H9 (cell line): ENCODE data around the gene KIF1A. TPM values are rescaled to one million over a fixed set of nuclear protein-coding genes. Genes with fewer than 3 reads are reported as not detected.

Experiments used
- DNase-seq: peaks from one replicate; pipeline ENCODE4 v3.0.0-alpha.2; 2017
- H2AFZ ChIP-seq: one replicate; pipeline ENCODE4 v1.6.1; 2013; ENCODE audit warnings: mild to moderate bottlenecking, low read length, control low read depth, moderate library complexity
- H2AK5ac ChIP-seq: 2 replicates; pipeline ENCODE4 v1.6.1; 2013; ENCODE audit warnings: low read length, control low read depth, mixed read lengths; ENCODE audit not compliant: insufficient read length
- H2BK120ac ChIP-seq: one replicate; pipeline ENCODE4 v1.6.1; 2013; ENCODE audit warnings: low read depth, mild to moderate bottlenecking, low read length, control low read depth, inconsistent platforms; ENCODE audit not compliant: poor library complexity, severe bottlenecking
- H2BK12ac ChIP-seq: 2 replicates; pipeline ENCODE4 v1.6.1; 2013; ENCODE audit warnings: low read length, control low read depth, mixed read lengths, low read depth; ENCODE audit not compliant: insufficient read length
- H2BK15ac ChIP-seq: 2 replicates; pipeline ENCODE4 v1.6.1; 2013; ENCODE audit warnings: low read depth, low read length, control low read depth
- H2BK20ac ChIP-seq: one replicate; pipeline ENCODE4 v1.6.1; 2013; ENCODE audit warnings: low read depth, mild to moderate bottlenecking, low read length, control low read depth, inconsistent platforms; ENCODE audit not compliant: poor library complexity, severe bottlenecking
- H2BK5ac ChIP-seq: 2 replicates; pipeline ENCODE4 v1.6.1; 2013; ENCODE audit warnings: low read length, control low read depth, mixed read lengths; ENCODE audit not compliant: insufficient read length
- H3K14ac ChIP-seq: 2 replicates; pipeline ENCODE4 v1.6.1; 2013; ENCODE audit warnings: low read length, control low read depth; ENCODE audit not compliant: insufficient read depth
- H3K18ac ChIP-seq: 2 replicates; pipeline ENCODE4 v1.6.1; 2013; ENCODE audit warnings: low read depth, mild to moderate bottlenecking, mixed read lengths, low read length, control low read depth; ENCODE audit not compliant: insufficient read length
- H3K23ac ChIP-seq: 2 replicates; pipeline ENCODE4 v1.6.1; 2013; ENCODE audit warnings: low read length, control low read depth, mixed read lengths, low read depth; ENCODE audit not compliant: insufficient read length
- H3K23me2 ChIP-seq: 2 replicates; pipeline ENCODE4 v1.6.1; 2013; ENCODE audit warnings: low read depth, mild to moderate bottlenecking, mixed read lengths, low read length, control low read depth; ENCODE audit not compliant: insufficient read length, poor library complexity, severe bottlenecking
- H3K27ac ChIP-seq: 2 replicates; pipeline ENCODE4 v1.5.1; 2013; ENCODE audit warnings: low read length, control low read depth, mixed read lengths, low read depth; ENCODE audit not compliant: insufficient read length
- H3K27me3 ChIP-seq: 2 replicates; pipeline ENCODE4 v1.6.1; 2013; ENCODE audit warnings: low read length, control low read depth, inconsistent platforms; ENCODE audit not compliant: insufficient read depth
- H3K4ac ChIP-seq: 2 replicates; pipeline ENCODE4 v1.6.1; 2013; ENCODE audit warnings: low read depth, mild to moderate bottlenecking, control low read depth, inconsistent platforms, low read length, moderate library complexity
- H3K4me1 ChIP-seq: 2 replicates; pipeline ENCODE4 v1.6.1; 2013; ENCODE audit warnings: low read length, control low read depth, inconsistent platforms; ENCODE audit not compliant: insufficient read depth
- H3K4me2 ChIP-seq: 2 replicates; pipeline ENCODE4 v1.6.1; 2013; ENCODE audit warnings: low read length, control low read depth, mixed read lengths; ENCODE audit not compliant: insufficient read length, insufficient read depth
- H3K56ac ChIP-seq: 2 replicates; pipeline ENCODE4 v1.6.1; 2013; ENCODE audit warnings: low read depth, mild to moderate bottlenecking, mixed read lengths, low read length, control low read depth; ENCODE audit not compliant: insufficient read length
- H3K79me1 ChIP-seq: 2 replicates; pipeline ENCODE4 v1.6.1; 2013; ENCODE audit warnings: low read depth, mild to moderate bottlenecking, moderate library complexity, low read length, control low read depth, inconsistent platforms; ENCODE audit not compliant: insufficient read depth, poor library complexity, severe bottlenecking
- H3K79me2 ChIP-seq: 2 replicates; pipeline ENCODE4 v1.6.1; 2013; ENCODE audit warnings: low read length, control low read depth, inconsistent platforms; ENCODE audit not compliant: insufficient read depth
- H3K9ac ChIP-seq: 2 replicates; pipeline ENCODE4 v1.6.1; 2013; ENCODE audit warnings: low read length, control low read depth, mixed read lengths; ENCODE audit not compliant: insufficient read length; ENCODE audit errors: extremely low read depth
- H3K9me3 ChIP-seq: one replicate; pipeline ENCODE4 v1.6.1; 2013; ENCODE audit warnings: low read depth, low read length, inconsistent platforms; ENCODE audit not compliant: control insufficient read depth
- H3T11ph ChIP-seq: one replicate; pipeline ENCODE4 v1.6.1; 2013; ENCODE audit warnings: mild to moderate bottlenecking, low read length, control low read depth, inconsistent platforms
- H4K20me1 ChIP-seq: one replicate; pipeline ENCODE4 v1.6.1; 2013; ENCODE audit not compliant: control insufficient read depth, insufficient read length, insufficient read depth
- H4K5ac ChIP-seq: 2 replicates; pipeline ENCODE4 v1.6.1; 2013; ENCODE audit warnings: low read depth, mild to moderate bottlenecking, mixed read lengths, low read length, control low read depth; ENCODE audit not compliant: insufficient read length
- H4K8ac ChIP-seq: replicated peaks from 2 replicates; pipeline ENCODE4 v1.6.1; 2013; ENCODE audit warnings: low read length, control low read depth, mixed read lengths, low read depth; ENCODE audit not compliant: insufficient read length
- H4K91ac ChIP-seq: 2 replicates; pipeline ENCODE4 v1.6.1; 2013; ENCODE audit warnings: low read depth, mild to moderate bottlenecking, moderate library complexity, mixed read lengths, low read length, control low read depth; ENCODE audit not compliant: insufficient read length
- H3K27ac Mint-ChIP-seq, 3 experiments: 2 replicates in 2 of 3; 3 replicates in 1 of 3; pipeline ENCODE4 v1.8.0; 2020 to 2021; ENCODE audit warnings: mixed read lengths in 3 of 3, mild to moderate bottlenecking in 1 of 3, moderate library complexity in 1 of 3
- H3K27me3 Mint-ChIP-seq: 2 replicates; pipeline ENCODE4 v1.8.0; 2021; ENCODE audit warnings: low read depth, mild to moderate bottlenecking, moderate library complexity, mixed read lengths
- H3K36me3 Mint-ChIP-seq, 3 experiments: 2 replicates in 2 of 3; 3 replicates in 1 of 3; pipeline ENCODE4 v1.8.0; 2020 to 2021; ENCODE audit warnings: low read depth in 3 of 3, mixed read lengths in 3 of 3; ENCODE audit not compliant: insufficient read depth in 1 of 3
- H3K4me1 Mint-ChIP-seq, 2 experiments: 2 replicates each; pipeline ENCODE4 v1.8.0; 2020; ENCODE audit warnings: mixed read lengths in 2 of 2
- H3K4me3 Mint-ChIP-seq, 2 experiments: 2 replicates in 1 of 2; 3 replicates in 1 of 2; pipeline ENCODE4 v1.8.0; 2020 to 2021; ENCODE audit warnings: mild to moderate bottlenecking in 2 of 2, mixed read lengths in 2 of 2, moderate library complexity in 1 of 2
- H3K9me3 Mint-ChIP-seq, 2 experiments: 2 replicates in 1 of 2; 3 replicates in 1 of 2; pipeline ENCODE4 v1.8.0; 2020; ENCODE audit warnings: mild to moderate bottlenecking in 2 of 2, mixed read lengths in 2 of 2, moderate library complexity in 1 of 2
- WGBS: extraction: QIAGEN DNeasy Blood & Tissue Kit; methylation state at CpG from one replicate; pipeline ENCODE4 v1.1.7; 2013; ENCODE audit warnings: missing lambda C conversion rate, low lambda C conversion rate, mixed read lengths; ENCODE audit not compliant: insufficient read length; ENCODE audit errors: extremely low coverage; 5-methylcytosine and 5-hydroxymethylcytosine counted together
- total RNA-seq: library from RNA; stranded (reverse); gene quantifications from 2 replicates; pipeline ENCODE4 v1.2.1, GENCODE V29; 2021
- TF ChIP-seq, protein P1 (sequence below): fragments of 200-600 bp; sonication (generic); conservative IDR thresholded peaks from 3 replicates; pipeline ENCODE4 v1.8.0; 2021; ENCODE audit warnings: antibody characterized with exemption, mild to moderate bottlenecking

The KIF1A gene
- total RNA-seq, 1 experiment from 2014 or later, result 204 TPM

DNA sequence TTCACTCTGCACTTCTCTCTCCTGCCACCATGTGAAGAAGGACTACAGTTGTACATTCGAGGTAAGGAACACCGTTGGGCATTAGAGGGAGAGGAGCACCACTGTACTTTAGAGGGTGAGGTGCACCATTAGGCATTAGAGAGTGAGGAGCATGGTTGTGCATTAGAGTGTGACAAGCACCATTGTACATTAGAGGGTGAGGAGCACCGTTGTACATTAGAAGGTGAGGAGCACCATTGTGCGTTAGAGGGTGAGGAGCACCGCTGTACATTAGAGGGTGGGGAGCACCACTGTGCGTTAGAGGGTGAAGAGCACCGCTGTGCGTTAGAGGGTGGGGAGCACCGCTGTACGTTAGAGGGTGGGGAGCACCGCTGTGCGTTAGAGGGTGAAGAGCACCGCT is 27.8 kb upstream of the KIF1A start:
- H3K9me3 ChIP-seq, result peaks cover 8% of the 10 kb centered on the region
- H3K27me3 ChIP-seq, result no peaks in the 10 kb centered on the region
- no peak overlapping the region for H2BK20ac ChIP-seq
- no peak overlapping the region for H3K56ac ChIP-seq
- no peaks in the 10 kb centered on the region for H3K79me1 ChIP-seq
- Mint-ChIP-seq H3K27ac (no peak overlapping the region), H3K27me3 (no peaks in the 10 kb centered on the region; the same call in 1 of the 2 replicates), H3K36me3 (peaks cover 5 to 22% (median 11%) of the 10 kb centered on the region in 3 experiments), H3K4me3 (no peak overlapping the region), H3K9me3 (peaks cover 17 to 21% of the 10 kb centered on the region in 2 experiments), H3K4me1 (peaks cover 40 to 49% of the 10 kb centered on the region in 2 experiments)
- H2AK5ac ChIP-seq, result no peak overlapping the region
- no peaks in the 10 kb centered on the region for H3K23me2 ChIP-seq
- H3K79me2 ChIP-seq, result no peaks in the 10 kb centered on the region
- DNase-seq, result no peak
- peaks cover 9% of the 10 kb centered on the region; the same call in 1 of the 2 replicates for H3K4me1 ChIP-seq
- TF ChIP-seq, protein P1, sequence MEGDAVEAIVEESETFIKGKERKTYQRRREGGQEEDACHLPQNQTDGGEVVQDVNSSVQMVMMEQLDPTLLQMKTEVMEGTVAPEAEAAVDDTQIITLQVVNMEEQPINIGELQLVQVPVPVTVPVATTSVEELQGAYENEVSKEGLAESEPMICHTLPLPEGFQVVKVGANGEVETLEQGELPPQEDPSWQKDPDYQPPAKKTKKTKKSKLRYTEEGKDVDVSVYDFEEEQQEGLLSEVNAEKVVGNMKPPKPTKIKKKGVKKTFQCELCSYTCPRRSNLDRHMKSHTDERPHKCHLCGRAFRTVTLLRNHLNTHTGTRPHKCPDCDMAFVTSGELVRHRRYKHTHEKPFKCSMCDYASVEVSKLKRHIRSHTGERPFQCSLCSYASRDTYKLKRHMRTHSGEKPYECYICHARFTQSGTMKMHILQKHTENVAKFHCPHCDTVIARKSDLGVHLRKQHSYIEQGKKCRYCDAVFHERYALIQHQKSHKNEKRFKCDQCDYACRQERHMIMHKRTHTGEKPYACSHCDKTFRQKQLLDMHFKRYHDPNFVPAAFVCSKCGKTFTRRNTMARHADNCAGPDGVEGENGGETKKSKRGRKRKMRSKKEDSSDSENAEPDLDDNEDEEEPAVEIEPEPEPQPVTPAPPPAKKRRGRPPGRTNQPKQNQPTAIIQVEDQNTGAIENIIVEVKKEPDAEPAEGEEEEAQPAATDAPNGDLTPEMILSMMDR, result no peak
- no peak overlapping the region for H4K91ac ChIP-seq
- H2AFZ ChIP-seq, result no peak overlapping the region
- H3K27ac ChIP-seq, result no peak overlapping the region
- no peak overlapping the region for H3K4me2 ChIP-seq
- no peak overlapping the region for H2BK5ac ChIP-seq
- H3K9ac ChIP-seq, result no peak overlapping the region
- H2BK120ac ChIP-seq, result no peak overlapping the region
- no peak overlapping the region for H3K18ac ChIP-seq
- H4K8ac ChIP-seq, result no peak overlapping the region
- H3K4ac ChIP-seq, result no peak overlapping the region
- H3K23ac ChIP-seq, result no peak overlapping the region
- no peak overlapping the region for H4K5ac ChIP-seq
- H3K14ac ChIP-seq, result no peak overlapping the region
- H2BK12ac ChIP-seq, result no peak overlapping the region
- WGBS, result no CpG with 5 or more reads among the region's 13 CpGs
- H3T11ph ChIP-seq, result no peak overlapping the region
- H2BK15ac ChIP-seq, result no peak overlapping the region
- H4K20me1 ChIP-seq, result no peaks in the 10 kb centered on the region
